NK-92 (cell line): Measurements from ENCODE around the gene KCTD11.
"Not testable (repeated sequence)": the region's sequence is repeated elsewhere in the genome, so short reads cannot be mapped to it uniquely, and the experiment has no call there.

Experiments
- DNase-seq: peaks from one replicate; lab custom pipeline; 2025; ENCODE audit not compliant: unreplicated experiment; lab: John Stamatoyannopoulos, UW

KCTD11 gene

DNA sequence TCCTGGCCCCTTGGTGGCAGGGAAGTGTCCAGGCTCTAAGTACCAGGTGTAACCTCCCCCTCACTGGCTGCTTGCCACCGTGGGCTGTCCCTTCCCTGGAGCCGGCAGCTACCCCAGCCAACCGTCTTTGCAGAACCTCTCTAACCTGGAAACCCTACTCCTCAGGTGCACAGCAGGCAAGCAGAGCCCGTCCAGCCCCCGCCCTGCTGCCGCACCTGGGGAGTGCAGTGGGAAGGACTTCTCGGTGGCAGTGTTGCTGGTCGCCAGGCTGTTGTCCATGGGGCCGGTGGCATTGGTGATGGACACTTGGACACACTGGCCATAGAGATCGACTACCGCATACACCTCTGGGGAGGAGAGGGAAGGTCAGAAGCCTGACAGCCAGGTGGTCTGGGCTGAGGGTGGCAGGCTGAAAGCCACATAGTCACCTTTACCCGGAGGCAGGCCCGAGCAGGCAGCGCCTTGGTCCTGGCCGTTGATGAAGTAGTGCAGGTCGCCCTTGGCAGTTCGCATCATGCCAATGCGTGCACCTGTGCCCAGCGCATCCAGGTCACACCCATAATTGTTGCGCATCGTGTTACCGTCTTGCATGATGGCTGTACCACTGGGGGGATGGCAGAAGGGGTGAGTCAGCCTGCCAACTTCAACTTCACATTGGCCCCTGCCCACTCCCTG is 29.3 kb upstream of the KCTD11 start:
- no peak for DNase-seq

DNA sequence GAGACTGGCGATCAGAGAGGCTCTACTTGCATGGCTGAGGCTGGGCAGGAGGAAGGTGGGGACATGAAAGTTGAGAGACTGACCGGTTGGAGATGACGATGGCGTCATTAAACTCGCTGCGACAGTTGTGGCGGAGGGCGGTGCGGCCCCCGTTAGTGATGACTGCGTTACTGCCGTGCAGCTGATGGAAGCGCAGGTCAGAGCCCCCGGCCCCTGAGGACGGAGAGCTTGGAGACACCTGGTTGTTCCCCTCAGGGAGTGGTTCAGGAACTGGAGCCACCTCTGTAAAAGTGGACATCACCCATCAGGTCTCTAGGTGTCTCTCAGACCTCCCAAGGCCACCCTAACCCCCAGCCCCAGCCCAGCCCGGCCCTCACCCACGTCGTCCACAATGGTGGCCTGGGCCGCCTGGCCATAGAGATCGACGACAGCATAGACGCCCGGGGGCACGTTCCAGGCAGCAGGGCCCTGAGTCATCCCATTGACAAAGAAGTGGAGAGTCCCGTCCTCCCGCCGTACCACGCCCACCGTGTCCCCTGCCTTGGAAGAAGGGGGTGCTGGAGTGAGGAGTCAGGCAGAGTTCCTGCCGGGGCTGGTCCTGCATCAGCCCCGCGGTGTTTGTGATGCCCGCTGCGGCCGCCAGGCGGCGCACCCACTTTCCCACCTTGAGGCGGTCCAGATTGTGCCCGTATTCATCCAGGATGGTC is 28.1 kb upstream of the KCTD11 start:
- no peak for DNase-seq

GRCh38 chr17:7324438-7324779 is 27.6 kb upstream of the KCTD11 start:
- no peak for DNase-seq

DNA sequence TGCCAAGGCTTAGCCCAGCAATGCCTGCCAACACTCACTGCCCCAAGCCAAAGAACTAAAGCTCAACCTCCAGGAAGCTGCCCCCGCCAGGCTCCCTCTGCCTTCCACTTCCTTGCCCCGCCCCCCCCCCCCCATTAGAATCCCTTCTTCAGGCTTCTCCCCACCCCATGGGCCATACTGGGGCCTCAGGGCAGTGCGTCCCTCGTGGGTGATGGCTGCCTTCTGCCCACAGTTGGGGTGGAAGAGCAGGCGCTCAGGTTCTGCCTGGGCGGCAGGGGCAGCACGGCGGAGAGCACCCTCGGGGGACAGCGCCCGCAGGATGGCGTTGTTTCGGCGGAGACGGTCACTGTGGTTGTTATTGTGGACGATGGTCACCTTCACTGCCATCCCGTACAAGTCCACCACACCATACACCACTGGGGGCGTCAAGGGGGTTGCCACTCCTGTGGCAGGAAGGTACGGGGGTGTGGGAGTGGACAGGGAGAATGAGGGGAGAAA is 26.9 kb upstream of the KCTD11 start:
- no peak for DNase-seq

DNA sequence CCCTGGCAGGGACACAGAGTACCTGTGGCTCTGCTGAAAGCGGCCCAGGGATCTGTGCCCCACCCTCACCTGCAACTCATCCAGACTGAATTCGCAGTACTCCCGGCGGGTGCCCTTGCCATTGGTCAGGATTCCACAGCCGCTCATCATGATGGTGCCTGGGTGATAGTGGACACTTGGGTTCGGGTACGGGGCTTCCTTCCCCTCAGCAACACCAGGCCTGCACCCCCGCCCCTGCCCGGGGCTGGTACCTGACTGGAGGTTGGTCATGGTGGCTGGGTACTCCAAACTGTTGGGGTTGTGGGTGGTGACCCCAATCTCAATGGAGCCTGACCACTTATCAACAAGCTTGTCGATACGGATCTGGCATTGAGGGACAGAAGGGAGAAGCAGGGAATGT is 25.8 kb upstream of the KCTD11 start:
- DNase-seq: no peak

DNA sequence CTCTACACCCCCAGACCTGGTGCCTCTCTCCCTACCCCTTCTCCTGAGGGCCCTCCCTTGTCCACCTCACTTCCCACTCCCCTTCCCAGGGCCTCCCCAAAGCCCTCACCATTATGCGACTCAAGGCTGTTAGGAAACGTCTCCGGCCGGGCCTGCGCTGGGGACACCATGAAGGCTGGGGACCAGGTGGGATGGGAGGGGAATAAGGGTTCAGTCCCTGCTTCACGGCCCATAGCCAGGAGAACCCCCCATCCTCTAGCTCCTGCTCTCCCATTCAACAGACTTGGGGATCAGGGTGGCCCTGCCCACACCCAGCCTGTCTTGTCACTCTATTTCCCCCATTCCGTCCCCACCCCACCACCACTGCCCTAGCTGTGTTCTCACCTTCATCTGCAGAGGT is 24.9 kb upstream of the KCTD11 start:
- no peak for DNase-seq

DNA sequence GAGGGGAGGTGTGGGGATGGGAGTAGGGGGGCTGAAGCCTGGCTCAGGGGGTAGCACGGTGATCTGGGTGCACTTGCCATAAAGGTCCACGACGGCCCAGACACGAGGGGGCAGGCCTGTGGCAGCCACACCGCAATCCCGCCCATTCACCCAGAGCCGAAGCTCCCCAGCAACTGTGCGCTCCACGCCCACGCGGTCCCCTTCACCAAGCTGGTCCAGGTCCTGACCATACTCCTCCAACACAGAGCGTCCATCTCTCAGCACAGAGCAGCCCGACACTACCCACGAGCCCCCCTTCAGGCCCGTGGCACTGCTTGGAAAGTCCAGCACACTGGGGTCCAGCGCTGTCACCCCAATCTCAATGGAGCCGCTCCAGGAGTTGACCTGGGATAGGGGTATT is 24.5 kb upstream of the KCTD11 start:
- no peak for DNase-seq

- no peak for DNase-seq
Observed at GRCh38 chr17:7328009-7328408, 24.0 kb upstream of the KCTD11 start.

DNA sequence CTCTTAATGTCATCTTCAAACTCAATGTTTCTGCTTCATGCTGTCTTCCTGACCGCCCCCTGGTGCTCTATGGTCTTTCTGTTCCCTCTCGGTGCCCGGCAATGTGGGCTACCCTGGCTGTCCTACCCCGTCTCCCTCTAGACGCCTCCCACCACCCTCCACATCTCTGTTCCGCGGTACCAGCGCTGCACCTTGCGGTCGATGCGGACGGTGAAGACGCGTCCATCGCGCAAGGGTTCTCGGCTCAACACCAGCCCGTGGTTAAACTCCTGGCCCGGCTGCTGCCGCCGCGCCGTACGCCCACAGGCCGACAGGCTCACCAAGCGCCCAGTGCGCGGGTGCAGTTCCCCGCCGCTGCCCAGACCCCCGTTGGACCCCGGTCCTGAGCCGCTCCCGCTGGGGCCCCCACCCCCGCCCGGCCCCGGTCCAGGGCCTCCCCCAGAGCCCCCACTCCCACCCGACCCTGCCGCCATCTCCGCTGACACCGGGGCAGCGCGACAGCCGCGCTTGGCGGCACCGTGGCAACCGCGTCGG is 23.1 kb upstream of the KCTD11 start, which contains the start of gene NEURL4:
NEURL4 (minus strand) TSS at position 496 of the 534 bp plus-strand sequence; CDS start at position 473, 23 bp downstream.
- DNase-seq: no peak

- DNase-seq: peak; percentile 77
Observed at GRCh38 chr17:7329374-7329996, 22.5 kb upstream of the KCTD11 start.

DNA sequence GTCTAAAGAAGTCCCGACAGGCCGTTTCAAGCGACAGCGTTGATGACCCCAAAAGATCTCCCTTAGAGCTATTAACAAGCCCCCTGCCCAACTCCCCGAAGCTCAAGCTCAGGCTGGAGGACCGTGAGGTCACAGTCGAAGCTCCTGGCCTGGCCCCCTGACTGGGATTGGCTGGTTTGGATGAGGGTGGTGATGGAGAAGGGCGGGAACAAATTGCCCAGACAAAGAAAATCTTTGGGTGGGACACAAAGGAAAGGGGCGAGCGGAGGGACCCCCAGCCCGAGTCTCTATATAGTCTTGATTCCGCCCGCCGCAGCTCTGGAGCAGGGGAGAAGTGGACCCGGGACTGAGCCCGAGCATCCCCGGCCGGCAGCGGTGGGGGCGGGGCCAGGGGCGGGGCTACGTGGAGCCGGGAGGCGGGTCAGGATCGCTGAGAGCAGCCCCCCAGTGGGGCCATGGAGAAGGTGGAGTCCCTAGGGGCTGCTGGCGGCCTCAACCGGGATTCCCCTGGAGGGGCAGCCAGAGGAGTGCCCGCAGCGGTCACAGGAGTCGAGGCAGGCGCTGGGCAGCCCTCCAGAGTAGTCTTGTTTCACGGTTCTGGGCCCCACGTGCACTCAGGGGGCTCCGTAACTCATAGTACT is 21.8 kb upstream of the KCTD11 start:
- no peak for DNase-seq

GRCh38 chr17:7330638-7331015 is 21.3 kb upstream of the KCTD11 start:
- no peak for DNase-seq

GRCh38 chr17:7332111-7332510 is 19.9 kb upstream of the KCTD11 start:
- no peak for DNase-seq

GRCh38 chr17:7332600-7333069 is 19.3 kb upstream of the KCTD11 start:
- not testable (repeated sequence) for DNase-seq

- DNase-seq: no peak
Observed at GRCh38 chr17:7334938-7335538, 16.9 kb upstream of the KCTD11 start.

DNA sequence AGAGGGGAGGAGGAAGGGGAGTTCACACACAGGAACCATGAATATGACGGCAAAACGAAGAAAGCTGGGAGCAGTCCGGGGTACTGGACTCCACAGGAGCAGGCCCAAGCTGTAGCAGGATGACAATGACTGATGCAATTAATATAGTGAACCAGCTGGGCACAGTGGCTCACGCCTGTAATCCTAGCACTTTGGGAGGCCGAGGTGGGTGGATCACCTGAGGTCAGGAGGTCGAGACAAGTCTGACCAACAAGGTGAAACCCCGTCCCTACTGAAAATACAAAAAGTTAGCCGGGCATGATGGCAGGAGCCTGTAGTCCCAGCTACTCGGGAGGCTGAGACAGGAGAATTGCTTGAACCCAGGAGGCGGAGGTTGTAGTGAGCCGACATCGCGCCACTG is 16.2 kb upstream of the KCTD11 start:
- DNase-seq: not testable (repeated sequence)

DNA sequence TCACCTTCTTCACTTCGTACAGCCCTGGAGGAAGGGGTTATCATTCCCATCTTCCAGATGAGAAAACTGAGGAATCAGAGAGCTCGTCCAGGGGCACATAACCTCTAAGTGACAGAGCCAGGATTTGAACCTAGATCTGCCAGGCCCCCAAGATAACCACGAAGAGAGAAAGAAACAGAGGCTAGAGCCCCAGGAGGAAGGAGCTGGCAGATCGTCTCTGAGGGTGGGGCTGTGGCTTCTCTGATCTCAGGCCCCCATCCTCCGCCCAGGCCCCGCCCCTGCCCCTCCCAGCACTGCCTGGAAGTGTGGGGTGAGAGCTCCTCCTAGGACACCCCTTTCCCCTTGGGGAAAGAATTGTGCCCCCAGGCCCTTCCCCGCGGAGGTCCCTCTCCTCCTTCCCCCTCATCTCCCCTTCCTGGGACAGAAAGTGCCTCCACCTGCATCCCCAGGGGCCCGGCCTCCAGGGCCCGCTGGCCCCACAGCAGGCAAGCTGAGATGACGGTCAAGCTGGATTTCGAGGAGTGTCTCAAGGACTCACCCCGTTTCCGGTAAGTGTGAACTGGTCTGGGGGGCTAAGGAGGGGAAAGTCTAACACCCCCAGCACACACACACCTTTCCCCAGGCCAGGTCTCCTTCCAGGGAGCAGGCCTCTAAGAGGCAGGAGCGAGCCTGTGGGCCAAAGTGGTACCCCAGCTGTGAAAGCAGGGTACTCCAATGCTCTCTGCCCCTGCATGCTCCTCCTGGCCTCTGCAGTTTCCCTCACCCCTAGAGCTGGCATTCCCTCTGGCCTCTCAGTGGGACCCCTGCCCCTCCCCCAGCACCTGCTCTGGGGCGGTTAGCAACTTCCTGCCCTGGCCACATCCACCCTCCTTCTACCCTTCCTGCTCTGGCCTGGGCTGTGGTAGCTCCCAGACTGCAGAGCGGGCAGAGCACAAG is 15.5 kb upstream of the KCTD11 start, which contains the start of gene ACAP1:
ACAP1 (plus strand) TSS at position 290 of the 936 bp plus-strand sequence; CDS start at position 496, 206 bp downstream.
- DNase-seq: peak; percentile 20

DNA sequence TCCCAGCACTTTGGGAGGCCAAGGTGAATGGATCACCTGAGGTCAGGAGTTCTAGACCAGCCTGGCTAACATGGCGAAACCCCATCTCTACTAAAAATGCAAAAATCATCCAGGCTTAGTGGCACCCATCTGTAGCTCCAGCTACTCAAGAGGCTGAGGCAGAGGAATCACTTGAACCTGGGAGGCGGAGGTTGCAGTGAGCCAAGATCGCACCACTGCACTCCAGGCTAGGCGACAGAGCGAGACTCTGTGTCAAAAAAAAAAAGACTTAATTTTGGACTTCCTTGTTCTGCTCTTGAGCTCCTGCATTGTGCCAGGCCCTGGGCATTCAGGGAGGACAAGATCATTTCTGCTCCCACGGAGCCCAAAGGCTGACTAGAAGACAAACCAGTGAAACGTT is 14.4 kb upstream of the KCTD11 start:
- not testable (repeated sequence) for DNase-seq

- DNase-seq: no peak
Observed at GRCh38 chr17:7340179-7340578, 11.8 kb upstream of the KCTD11 start.

GRCh38 chr17:7341842-7342241 is 10.1 kb upstream of the KCTD11 start:
- DNase-seq: no peak
